ENCODE measurements around the gene MMP25.
"Not testable (repeated sequence)": the region's sequence is repeated elsewhere in the genome, so short reads cannot be mapped to it uniquely, and the experiment has no call there.

DNA sequence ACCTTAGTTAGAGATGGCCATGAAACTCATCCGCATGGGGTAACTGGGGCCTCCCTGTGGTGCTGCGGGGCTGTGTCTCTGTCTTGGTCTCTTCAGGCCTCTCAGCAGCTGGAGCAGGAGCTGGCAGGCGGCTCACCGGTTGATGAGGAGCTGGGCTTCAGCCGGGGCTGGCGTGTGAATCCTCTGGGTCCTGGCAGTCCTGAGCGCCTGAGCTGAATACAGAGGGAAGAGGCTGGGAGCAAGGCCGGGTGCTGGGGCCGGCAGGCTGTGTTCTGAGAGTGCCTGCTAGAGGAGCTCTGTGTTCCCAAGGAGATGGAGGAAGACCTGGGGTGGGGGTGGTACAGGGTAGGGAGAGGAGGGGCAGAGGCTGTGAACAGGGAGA, 9.4 kb downstream of the MMP25 start:
- TF ChIP-seq CTCF (IDR thresholded peaks at IDR 0.05); POLR2A (IDR thresholded peaks at IDR 0.05; ENCODE audit: low read depth); EP300 (IDR thresholded peaks at IDR 0.05): not testable (repeated sequence)
